NCI-H187 (cell line): ENCODE measurements around the gene FAM163B.

ENCODE experiments used
- DNase-seq, 2 experiments: peaks; one replicate each; lab custom pipeline; 2025; lab: John Stamatoyannopoulos, UW

Gene FAM163B

DNA sequence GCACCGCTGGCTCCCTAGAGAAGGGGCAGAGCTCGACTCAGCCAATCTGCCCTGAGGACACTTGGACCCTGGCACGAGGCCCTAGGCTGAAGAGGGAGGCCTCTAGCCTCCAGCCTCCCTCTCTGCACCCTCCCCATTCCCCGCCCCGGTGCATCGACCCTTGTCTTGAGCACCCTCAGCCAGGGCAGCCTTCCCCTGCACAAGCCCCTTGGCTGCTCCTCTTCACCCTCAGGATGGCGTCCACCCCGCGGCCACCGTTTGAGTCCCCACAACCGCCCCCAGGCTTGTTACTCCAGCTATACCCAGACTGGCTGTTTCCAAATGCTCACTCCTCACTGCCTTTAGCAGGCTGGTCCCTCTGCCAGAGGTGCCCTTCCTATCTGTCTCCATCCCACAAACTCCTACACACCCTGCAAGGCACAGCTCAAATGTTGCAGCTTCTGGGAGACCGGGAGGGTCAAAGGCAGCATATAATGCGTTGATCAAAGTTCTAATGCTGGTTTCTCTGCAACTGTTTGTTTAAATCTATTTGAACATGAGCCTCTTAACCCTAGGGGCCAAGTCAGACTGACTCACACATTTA lies 6.5 kb upstream of the FAM163B start:
- no peak for DNase-seq

DNA sequence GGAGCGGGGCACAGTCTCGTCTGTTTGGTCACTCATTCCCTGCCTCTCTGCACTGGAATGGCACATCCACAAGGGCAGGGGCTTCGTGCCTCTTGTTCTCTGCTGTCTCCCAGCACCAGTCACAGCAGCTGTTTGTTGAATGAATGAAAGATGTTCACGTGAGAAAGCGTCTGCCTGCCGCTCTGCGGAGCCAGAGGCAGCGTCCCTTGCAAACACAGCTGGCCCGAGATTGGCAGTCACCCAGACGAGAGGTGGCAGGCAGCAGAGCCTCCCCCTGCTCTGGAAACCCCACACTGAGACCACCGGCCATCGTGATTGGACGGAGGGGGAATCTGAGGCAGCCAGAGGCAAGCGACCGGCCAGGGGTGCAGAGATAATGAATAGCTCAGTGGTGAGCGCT lies 6.0 kb upstream of the FAM163B start:
- DNase-seq: no peak

DNA sequence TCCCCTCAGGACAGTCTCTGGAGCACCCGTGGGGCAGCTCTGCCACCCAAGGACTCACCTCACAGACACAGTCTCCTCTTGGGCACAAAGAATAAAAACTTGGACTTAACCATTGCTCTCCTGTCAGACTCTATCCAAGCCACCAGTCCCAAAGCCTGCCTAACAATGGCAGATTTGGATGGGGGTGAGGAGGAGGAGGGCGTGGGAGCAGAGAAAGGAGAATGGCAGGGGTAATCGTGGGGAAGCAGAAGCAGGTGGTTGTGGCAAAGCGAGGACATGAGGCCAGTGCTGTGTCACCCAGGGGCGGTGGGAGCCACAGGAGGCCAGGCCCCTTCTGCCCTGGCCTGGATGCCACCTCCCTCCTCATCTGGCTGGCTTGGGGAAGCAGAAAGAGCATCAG lies 5.5 kb upstream of the FAM163B start:
- no peak for DNase-seq

DNA sequence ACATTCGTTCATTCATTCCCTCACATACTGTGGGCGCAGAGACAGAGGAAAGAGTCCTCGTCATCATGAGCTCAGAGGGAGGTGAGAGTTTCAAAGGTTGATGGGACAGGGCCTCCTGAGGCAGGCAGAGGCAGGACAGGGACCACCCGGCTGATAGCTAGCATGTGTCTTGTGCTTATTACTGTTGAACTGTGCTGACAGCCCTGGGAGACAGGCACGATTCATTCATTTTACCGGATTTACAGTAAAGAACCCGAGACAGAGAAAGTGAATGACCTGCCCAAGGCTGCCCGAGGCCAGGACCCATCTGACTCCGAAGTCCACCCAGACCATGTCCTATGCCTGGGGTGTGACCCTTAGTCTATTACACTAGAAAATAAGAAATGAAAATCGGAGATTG lies 4.9 kb upstream of the FAM163B start:
- DNase-seq: no peak

DNA sequence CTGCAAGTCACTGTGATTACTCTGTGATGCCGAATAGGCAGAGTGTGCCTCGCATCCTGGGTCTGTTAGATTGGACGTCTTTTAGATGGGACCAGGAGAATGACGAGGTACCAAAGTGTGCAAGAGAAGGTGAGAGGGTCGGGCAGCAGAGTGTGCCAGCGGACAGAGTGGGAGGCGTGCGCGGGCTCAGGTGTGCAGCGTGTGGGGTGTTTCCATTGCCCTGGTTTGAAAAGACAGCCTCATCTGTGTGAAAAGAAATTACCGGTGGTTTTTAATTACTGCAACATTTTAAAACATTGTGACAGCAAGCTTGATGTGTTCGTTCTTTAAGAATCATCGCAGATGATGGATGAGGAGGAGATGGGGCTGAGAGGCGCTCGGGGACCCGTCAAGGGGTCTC lies 4.2 kb upstream of the FAM163B start:
- DNase-seq: no peak

DNA sequence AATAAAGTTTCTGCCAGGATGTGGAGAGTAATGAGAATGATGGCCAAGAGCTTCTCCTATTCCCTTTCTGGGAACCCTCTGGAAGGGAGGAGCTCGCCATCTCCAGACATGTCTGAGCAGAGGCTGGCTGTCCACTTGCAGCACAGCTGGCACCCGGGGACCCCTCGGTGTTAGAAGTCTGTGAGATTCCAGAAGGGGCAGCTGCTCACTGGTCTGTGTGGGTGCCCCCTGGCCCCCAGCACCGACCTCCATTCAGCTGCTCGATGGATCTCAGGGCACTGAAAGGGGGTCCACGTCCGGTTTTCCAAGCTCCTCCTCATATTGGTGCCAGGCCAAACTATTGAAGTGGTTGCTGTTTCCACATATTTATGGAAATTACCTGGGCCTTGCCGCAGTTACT lies 3.6 kb upstream of the FAM163B start:
- no peak for DNase-seq

DNA sequence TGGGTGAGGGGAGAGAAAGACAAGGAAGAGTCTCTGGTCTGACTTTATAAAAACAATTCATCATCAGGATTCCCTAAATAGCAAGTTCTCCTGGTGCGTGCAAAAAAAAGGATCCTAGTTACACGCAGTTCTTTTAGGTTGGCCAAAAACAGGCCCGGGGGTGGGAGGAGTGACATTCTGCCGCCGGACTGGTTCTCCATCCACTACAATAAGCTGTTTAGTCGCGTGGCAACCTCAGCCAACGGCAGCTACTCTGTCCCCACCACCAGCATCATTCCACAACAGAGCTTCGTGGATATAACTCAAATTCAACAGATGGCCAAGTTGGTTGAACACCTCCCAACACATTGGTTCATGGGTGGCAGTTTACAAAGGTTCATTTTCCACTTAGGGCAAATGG lies 2.9 kb upstream of the FAM163B start:
- DNase-seq: no peak

DNA sequence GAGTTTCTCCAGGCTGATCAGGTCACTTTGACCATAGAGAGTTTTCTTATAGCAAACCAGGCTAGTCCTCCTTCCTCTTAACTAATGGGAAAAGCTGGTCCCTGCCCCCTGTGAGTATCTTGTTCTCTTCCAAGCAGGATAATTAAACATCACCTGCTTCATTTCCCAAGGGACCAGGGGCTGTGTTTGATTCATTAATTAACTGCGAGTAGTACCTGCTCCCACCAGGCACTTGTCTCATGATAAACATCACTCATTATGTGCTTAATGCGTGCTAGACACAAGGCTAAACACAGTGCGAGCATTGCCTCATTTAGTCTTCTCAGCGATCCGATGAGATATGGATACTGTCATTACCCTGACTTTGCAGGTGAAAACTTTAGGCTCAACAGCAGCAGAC lies 1.7 kb upstream of the FAM163B start:
- no peak for DNase-seq

DNA sequence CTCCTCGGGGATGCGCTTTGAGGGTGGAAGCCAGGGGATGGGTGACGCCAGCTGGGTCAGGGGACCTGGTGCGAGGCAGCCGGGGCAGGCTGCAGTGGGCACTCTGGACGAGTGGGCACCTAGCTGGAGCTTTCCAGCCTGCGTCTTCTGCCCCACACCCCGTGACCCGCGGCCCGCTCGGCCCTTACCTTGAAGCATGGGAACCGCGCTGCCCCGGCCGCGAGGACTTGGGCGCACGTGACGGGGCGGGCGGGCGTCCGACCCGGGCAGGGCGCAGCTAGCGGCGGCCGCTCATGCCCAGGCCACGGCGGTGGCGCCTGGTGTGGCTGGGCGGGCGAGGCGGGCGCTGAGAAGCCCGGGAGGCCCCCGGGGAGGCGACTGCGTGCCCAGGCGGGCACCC lies 300 bp downstream of the FAM163B start:
- no peak for DNase-seq

DNA sequence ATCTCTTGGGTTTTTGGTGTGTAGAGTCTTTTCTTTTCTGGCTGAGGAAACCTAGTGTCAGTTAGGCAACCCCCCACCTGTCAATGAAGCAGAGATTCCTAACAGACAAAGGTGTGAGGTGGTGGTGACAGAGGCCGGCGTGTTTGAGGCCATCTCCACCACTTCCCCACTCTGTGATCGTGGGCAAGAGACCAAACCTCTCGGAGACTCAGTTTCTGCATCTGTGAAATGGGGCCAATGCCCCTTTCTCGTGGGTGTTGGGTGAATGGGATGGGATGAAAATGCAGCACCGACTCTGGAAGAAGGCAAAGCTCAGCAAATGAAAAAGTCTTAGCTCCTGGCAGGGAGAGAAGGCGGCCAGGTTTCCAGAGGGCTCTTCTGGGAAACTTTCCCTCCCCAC lies 807 bp downstream of the FAM163B start:
- no peak for DNase-seq

DNA sequence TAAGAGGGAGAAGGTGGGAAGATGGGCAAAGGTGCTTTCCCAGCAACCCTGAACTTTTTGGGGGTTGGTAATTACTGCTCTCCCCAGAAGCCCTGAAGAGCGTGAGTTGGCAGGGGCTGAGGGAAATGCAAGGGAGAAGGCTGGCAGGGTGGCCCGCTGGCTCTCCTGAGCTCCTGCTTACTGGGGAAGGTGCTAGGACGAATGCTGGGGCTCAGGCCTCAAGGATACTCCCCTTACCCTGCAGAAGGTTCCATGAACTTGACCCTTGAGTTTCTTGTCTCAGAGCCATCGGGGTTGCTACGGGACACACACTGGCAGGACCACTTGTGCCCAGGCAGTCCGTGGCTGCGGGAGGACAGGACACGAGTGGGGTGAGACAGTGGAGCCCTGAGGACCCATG lies 1.2 kb downstream of the FAM163B start:
- no peak for DNase-seq

DNA sequence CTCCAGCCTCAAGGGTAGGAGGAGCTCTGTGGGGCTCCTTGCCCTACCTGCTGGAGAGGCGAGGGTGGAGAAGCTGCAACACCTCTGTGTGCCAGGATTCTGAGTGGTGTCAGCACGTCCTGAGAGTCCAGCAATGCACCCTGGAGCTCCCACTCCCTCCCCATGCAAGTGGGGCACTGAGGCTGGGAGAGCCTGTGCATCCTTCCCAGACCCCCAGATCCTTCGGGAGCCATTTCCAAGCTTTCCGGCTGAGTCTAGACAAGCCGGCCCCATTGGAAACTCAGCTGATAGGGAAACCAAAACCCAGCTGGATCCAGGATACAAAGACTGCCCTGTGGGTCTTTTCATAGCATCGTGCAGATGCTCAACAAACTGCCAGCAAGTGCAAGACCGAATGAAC lies 1.8 kb downstream of the FAM163B start:
- no peak for DNase-seq

DNA sequence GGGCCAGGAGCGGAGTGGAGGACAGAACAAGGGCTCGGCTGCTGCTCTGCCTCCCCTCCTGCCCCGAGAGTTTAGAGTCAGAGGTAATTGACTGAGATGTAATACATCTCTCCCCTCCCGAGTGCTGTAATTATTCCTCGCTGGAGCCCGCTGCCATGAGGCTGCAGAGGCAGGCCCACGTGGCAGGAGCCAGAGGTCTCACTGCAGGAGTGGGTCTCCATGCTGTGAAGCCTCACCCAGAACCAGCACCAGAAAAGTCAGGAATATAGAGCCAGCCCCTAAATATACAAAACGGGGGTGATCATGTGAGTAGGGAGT lies 2.5 kb downstream of the FAM163B start:
- no peak for DNase-seq

DNA sequence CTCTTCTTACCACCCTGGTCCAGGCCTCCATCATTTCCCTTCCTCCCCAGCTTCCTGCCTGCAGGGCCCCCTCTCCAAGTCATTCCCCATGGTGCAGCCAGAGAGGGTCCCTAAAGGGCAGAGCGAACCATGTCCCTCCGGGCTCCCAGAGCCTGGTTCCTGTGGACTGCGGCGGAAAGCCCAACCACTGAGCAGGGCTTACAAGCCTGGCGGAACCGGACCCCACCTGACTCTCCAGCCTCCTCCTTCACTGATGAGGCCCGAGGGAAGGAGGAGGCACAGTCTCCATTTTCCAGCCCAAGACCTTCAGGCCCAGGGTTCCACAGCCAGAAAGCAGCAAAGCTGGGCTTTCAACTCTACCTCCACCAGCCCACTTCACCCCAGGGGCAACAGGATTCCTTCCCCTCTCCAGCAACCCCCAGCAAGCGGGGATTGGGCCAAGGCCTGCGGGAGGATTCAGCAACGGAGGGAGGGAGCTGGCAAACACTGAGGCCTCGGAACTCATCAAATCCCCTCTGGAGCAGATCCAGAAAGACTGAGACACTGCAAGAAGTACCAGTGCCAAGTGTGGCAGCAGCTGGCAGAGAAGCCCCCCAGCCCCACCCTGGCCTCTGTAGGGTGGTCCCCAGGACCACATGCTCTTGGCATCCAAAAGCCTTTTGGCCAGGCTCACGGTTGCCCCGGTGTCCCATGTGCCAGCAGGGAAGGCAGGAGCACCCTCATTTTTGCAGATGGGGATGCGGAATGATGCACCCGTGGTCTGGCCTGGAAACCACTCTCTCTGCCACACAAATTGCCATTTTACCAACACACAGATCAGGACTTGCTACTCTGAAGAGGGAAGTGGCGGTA lies 3.1 kb downstream of the FAM163B start:
- DNase-seq: no peak

DNA sequence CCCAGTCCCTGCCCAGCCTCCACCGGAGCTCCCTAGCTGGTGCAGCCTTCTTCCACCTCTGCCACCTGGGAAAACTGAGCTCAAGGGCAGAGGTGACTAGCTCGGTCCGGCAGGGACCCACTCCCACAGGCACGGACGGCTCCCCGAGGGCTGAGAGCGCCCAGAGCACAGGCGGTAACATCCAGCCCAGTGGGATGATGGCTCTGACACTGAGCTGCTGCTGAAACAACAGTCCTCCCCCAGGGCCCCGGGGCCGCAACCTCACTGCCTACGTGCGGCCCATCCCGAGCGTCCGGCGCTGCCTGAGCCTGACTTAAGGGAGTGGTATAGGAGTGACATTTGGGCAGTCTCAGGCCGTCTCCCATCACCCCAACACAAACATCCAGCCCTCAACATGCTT lies 3.7 kb downstream of the FAM163B start:
- DNase-seq: no peak

DNA sequence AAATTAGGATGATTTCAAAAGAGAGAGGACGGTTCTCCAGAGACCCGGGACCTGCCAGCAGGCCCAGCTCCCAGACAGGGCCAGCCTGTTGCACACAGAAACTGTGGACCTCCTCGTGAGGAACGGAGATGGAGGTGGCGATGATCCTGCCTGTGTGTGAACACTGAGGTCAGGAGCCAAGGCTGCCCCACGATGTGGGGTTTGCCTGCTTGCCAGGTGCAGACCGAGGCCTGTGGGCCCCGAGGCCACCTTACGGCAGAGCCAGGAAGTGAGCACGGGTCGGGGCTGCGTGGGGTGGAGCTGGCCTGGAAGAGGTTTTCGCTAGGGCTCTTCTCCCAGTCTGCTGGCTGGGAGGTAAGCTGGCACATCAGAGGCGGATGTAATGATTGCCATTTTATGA lies 4.3 kb downstream of the FAM163B start:
- no peak for DNase-seq

DNA sequence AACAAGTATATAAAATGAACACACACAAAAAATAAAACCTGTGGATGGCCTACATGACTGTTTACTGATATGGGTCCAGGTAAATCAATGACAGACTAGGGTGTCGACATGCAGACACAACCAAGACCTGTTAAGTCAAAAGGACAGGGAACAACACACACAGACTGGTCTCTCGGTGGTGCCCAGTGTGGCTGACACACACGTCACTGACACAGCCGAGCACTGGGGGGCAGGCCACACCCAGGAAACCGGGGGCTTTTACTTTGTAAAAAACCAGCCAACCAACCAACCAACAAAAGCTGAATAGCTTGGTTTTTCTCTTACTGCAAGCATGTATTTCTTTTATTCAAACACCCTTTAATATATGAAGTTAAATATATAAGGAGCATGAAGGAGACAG lies 5.0 kb downstream of the FAM163B start:
- no peak for DNase-seq

DNA sequence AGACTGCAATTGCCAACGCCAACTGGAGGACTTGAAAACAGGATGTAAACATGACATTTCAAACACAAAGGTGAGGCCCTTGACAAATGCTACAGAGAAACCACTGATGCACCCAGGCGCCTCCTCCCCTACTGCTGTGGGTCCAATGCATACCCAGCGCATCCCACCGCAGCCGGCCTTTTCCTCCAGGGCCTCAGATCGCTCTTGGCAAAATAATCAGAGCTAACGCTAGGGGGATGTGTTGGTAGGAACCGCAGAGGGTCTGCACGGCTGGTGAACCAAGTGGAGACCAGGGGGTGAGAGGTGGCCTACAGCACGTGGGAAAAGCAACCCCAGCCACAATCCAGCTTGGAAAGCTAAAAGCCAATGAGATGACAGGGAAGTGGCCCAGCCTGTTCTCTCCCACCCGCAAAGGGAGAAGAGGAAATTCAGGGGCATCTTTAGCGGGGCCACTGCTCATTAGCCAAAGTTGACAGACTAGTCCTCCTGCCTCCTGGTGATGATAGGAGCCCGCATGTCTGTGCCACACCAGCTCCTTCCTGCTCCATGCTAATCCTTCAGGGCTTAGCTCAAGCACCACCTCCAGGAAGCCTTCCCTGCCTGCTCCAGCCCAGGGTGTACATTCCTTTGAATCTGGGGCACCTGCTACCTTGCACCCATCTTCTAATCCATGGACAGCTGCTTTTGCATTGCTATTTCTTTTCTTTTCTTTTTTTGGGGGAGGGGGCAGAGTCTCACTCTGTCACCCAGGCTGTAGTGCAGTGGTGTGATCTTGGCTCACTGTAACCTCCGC lies 5.9 kb downstream of the FAM163B start:
- DNase-seq: no peak

DNA sequence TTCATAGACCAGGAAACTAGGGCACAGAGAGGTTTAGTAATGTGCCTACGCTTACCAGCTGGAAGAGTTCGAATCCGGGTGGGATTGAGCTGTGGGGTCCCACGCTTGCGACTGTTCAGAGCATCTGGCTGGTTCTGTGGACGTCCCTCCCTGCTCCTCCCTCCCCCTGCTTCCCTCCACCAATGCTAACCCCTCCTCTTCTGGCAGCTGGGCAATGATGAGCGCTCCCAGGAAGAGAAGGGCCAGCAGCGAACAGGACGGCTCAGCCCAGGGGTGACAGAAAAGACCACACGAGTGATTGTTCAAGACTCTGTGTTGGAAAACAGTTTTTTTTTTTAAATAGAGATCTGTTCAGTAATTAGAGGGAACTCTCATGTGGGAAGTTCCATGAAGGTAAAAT lies 6.9 kb downstream of the FAM163B start:
- no peak for DNase-seq

DNA sequence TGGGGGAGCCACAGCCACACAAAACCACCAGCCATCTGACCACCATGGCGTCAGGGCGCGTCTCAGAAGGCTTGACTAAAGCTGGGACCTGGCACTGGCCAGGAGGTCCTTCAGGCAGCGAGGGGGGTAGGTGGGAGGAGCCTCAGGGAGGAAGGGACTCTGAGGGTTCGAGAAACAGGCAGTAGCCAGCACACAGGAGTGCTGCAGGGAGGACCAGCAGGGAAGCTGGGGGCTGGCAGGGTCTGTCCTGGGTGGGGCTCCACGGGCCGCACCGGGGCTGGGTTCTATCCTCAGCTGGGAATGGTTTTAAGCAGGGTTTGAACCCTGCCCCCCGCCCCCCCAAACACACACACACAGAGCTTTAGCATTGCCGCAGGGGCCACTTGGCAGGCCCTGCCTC lies 7.4 kb downstream of the FAM163B start:
- no peak for DNase-seq

DNA sequence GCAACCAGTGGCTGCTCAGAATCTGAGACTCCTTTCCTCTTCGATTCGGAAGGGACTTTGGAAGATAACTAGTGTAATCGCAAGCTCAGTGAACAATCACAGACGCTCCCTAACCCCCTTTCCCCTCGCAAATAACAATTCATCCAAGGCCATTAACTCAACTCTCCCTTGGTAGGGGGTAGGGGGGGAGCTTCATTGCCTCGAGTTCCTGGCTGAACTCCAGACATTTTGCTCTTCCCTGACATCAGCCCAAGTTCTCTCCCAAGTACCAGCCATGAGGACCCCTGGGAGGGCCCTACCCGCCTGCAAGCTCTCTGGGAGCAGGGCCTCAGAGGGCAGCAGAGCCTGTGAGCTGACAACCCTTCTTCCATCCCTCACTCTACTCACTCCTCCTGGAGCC lies 8.4 kb downstream of the FAM163B start:
- DNase-seq: no peak

DNA sequence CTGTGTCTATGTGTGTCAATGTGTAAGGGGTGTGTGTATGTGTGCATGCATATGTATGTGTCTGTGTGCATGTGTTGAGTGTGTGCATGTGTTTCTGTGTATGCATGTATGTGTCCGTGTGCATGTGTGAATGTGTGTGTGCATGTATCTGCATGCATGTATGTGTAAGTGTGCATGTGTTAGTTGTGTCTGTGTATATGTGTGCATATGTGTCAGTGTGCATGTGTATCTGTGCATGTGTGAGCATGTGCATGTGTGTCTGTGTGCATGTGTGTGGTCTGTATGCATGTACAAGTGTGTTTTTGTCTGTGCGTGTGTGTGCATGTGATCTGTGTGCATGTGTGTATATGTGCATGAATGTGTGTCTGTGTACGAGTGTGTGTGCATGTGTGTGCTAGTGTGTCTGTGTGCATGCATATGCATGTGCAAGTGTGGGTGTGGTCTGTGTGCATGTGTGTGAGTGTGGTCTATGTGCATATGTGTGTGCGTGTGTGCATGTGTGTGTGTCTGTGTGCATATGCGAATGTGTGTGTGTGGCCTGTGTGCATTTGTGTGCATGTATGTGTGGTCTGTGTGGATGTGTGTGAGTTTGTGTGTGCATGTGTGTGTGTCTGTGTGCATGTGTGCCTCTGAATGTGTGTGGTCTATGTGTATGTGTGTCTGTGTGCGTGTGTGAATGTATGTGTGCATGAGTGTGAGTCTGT lies 9.6 kb downstream of the FAM163B start:
- DNase-seq: no peak

DNA sequence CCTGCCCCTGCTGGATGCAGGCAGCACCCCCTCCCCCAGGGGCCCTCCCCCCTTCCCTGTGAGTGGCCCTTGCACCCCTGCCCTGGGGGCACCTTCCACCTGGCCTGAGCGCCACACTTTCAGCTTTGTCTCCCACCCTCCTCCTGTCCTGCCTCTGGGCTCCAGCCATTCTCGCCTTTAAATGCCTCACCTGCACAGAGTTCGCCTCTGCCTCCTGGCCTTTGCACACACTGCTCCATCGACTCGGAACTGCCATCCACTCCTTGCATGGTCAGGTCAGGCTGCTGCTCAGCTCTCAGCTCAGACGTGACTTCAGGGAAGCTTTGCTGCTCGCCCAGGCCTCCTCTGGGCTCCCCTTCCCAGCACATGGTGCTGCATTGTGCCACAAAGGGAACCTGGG lies 10.2 kb downstream of the FAM163B start:
- DNase-seq: no peak
